Activated CD4-positive, alpha-beta T cell treated with anti-CD3 and anti-CD28 coated beads, Interleukin-2, amount 10 ng/mL, durations not matched to agents 24 days and 14 days (primary cell): ENCODE data around the gene CNNM2. TPM values are rescaled to one million over a fixed set of nuclear protein-coding genes. Genes with fewer than 3 reads are reported as not detected.

Experiments
- DNase-seq: peaks from one replicate; pipeline ENCODE4 v3.0.0; 2022
- H3K27ac Mint-ChIP-seq: one replicate; pipeline ENCODE4 v1.8.0; 2022; ENCODE audit warnings: mild to moderate bottlenecking, mixed read lengths
- H3K27me3 Mint-ChIP-seq: one replicate; pipeline ENCODE4 v1.8.0; 2022; ENCODE audit warnings: mixed read lengths
- H3K36me3 Mint-ChIP-seq: one replicate; pipeline ENCODE4 v1.8.0; 2022; ENCODE audit warnings: low read depth, mild to moderate bottlenecking, mixed read lengths
- H3K4me1 Mint-ChIP-seq: one replicate; pipeline ENCODE4 v1.8.0; 2021; ENCODE audit warnings: mixed read lengths
- H3K4me3 Mint-ChIP-seq: one replicate; pipeline ENCODE4 v1.8.0; 2022; ENCODE audit warnings: mild to moderate bottlenecking, moderate library complexity, mixed read lengths
- H3K9me3 Mint-ChIP-seq: one replicate; pipeline ENCODE4 v1.8.0; 2021; ENCODE audit warnings: mixed read lengths
- intact Hi-C: fragments of 100-400 bp; cut with micrococcal nuclease; formaldehyde crosslinking; loops from one replicate; pipeline ENCODE4 v1.15.1; 2023
- total RNA-seq: library from RNA; stranded (reverse); gene quantifications from 2 replicates; pipeline ENCODE4 v1.2.3, GENCODE V29; 2022

The CNNM2 gene
- total RNA-seq, 1 donor from 2014 or later: 5.6 TPM

GRCh38 chr10:102935939-102936605, 18.0 kb downstream of the CNNM2 start:
- H3K27me3 Mint-ChIP-seq: no peaks in the 10 kb centered on the region
- H3K4me1 Mint-ChIP-seq: peaks cover 11% of the 10 kb centered on the region
- peak overlapping the region; percentile 85 for H3K27ac Mint-ChIP-seq
- DNase-seq: no peak
- no peaks in the 10 kb centered on the region for H3K36me3 Mint-ChIP-seq
- H3K9me3 Mint-ChIP-seq: no peaks in the 10 kb centered on the region
- H3K4me3 Mint-ChIP-seq: peak overlapping the region; percentile 43
- intact Hi-C loops: loop anchor here (1.0 kb wide), 1 partner anchor 18 kb away; the partner anchor contains the start of gene CNNM2

GRCh38 chr10:102941401-102941800, 23.3 kb downstream of the CNNM2 start:
- Mint-ChIP-seq H3K9me3 (no peaks in the 10 kb centered on the region), H3K27ac (no peak overlapping the region), H3K4me3 (no peak overlapping the region), H3K27me3 (peaks cover 2% of the 10 kb centered on the region), H3K36me3 (no peaks in the 10 kb centered on the region), H3K4me1 (peaks cover 4% of the 10 kb centered on the region)
- DNase-seq: no peak
- intact Hi-C loops: no loop called here

GRCh38 chr10:102945449-102945848, 27.4 kb downstream of the CNNM2 start:
- Mint-ChIP-seq H3K27me3 (peaks cover 2% of the 10 kb centered on the region), H3K4me3 (no peak overlapping the region), H3K36me3 (no peaks in the 10 kb centered on the region), H3K9me3 (no peaks in the 10 kb centered on the region), H3K4me1 (no peaks in the 10 kb centered on the region), H3K27ac (no peak overlapping the region)
- intact Hi-C loops: no loop called here
- DNase-seq: no peak

GRCh38 chr10:102945962-102946361, 27.9 kb downstream of the CNNM2 start:
- H3K27me3 Mint-ChIP-seq: peaks cover 2% of the 10 kb centered on the region
- no peak overlapping the region for H3K27ac Mint-ChIP-seq
- H3K36me3 Mint-ChIP-seq: no peaks in the 10 kb centered on the region
- no peak for DNase-seq
- H3K4me1 Mint-ChIP-seq: no peaks in the 10 kb centered on the region
- H3K4me3 Mint-ChIP-seq: no peak overlapping the region
- intact Hi-C loops: no loop called here
- H3K9me3 Mint-ChIP-seq: no peaks in the 10 kb centered on the region

- Mint-ChIP-seq H3K27ac (no peak overlapping the region), H3K4me1 (no peaks in the 10 kb centered on the region), H3K9me3 (no peaks in the 10 kb centered on the region), H3K27me3 (peaks cover 2% of the 10 kb centered on the region), H3K4me3 (no peak overlapping the region), H3K36me3 (no peaks in the 10 kb centered on the region)
- intact Hi-C loops: no loop called here
- no peak for DNase-seq
Observed at GRCh38 chr10:102946992-102947391, 28.9 kb downstream of the CNNM2 start.

GRCh38 chr10:102948176-102948575, 30.1 kb downstream of the CNNM2 start:
- DNase-seq: no peak
- Mint-ChIP-seq H3K4me3 (no peak overlapping the region), H3K27me3 (peaks cover 2% of the 10 kb centered on the region), H3K27ac (no peak overlapping the region), H3K36me3 (no peaks in the 10 kb centered on the region), H3K9me3 (no peaks in the 10 kb centered on the region), H3K4me1 (no peaks in the 10 kb centered on the region)
- intact Hi-C loops: no loop called here

- no peak overlapping the region for H3K4me3 Mint-ChIP-seq
- H3K9me3 Mint-ChIP-seq: no peaks in the 10 kb centered on the region
- H3K4me1 Mint-ChIP-seq: no peaks in the 10 kb centered on the region
- no peak overlapping the region for H3K27ac Mint-ChIP-seq
- H3K27me3 Mint-ChIP-seq: peaks cover 2% of the 10 kb centered on the region
- intact Hi-C loops: no loop called here
- DNase-seq: no peak
- H3K36me3 Mint-ChIP-seq: no peaks in the 10 kb centered on the region
Observed at GRCh38 chr10:102948786-102949185, 30.7 kb downstream of the CNNM2 start.

GRCh38 chr10:102949916-102950315, 31.8 kb downstream of the CNNM2 start:
- Mint-ChIP-seq H3K27ac (no peak overlapping the region), H3K27me3 (peaks cover 2% of the 10 kb centered on the region), H3K4me1 (no peaks in the 10 kb centered on the region), H3K4me3 (no peak overlapping the region), H3K36me3 (no peaks in the 10 kb centered on the region), H3K9me3 (no peaks in the 10 kb centered on the region)
- intact Hi-C loops: no loop called here
- no peak for DNase-seq

GRCh38 chr10:102951316-102951715, 33.2 kb downstream of the CNNM2 start:
- intact Hi-C loops: no loop called here
- H3K27ac Mint-ChIP-seq: no peak overlapping the region
- H3K9me3 Mint-ChIP-seq: no peaks in the 10 kb centered on the region
- H3K36me3 Mint-ChIP-seq: no peaks in the 10 kb centered on the region
- H3K27me3 Mint-ChIP-seq: no peaks in the 10 kb centered on the region
- DNase-seq: no peak
- H3K4me1 Mint-ChIP-seq: no peaks in the 10 kb centered on the region
- H3K4me3 Mint-ChIP-seq: no peak overlapping the region

- no peaks in the 10 kb centered on the region for H3K4me1 Mint-ChIP-seq
- no peak for DNase-seq
- H3K9me3 Mint-ChIP-seq: no peaks in the 10 kb centered on the region
- no peaks in the 10 kb centered on the region for H3K36me3 Mint-ChIP-seq
- intact Hi-C loops: no loop called here
- H3K27me3 Mint-ChIP-seq: no peaks in the 10 kb centered on the region
- no peak overlapping the region for H3K27ac Mint-ChIP-seq
- H3K4me3 Mint-ChIP-seq: no peak overlapping the region
Observed at GRCh38 chr10:102959360-102959759, 41.3 kb downstream of the CNNM2 start.

- Mint-ChIP-seq H3K27me3 (peaks cover 1% of the 10 kb centered on the region), H3K9me3 (no peaks in the 10 kb centered on the region), H3K4me3 (no peak overlapping the region), H3K27ac (no peak overlapping the region), H3K4me1 (no peaks in the 10 kb centered on the region), H3K36me3 (no peaks in the 10 kb centered on the region)
- DNase-seq: no peak
- intact Hi-C loops: no loop called here
Observed at GRCh38 chr10:102960157-102960556, 42.1 kb downstream of the CNNM2 start.

- H3K4me1 Mint-ChIP-seq: no peaks in the 10 kb centered on the region
Observed at GRCh38 chr10:102962267-102962666, 44.2 kb downstream of the CNNM2 start.

GRCh38 chr10:102962951-102963755, 45.1 kb downstream of the CNNM2 start:
- Mint-ChIP-seq H3K4me1 (no peaks in the 10 kb centered on the region), H3K9me3 (no peaks in the 10 kb centered on the region), H3K36me3 (no peaks in the 10 kb centered on the region), H3K27ac (no peak overlapping the region), H3K27me3 (peaks cover 5% of the 10 kb centered on the region), H3K4me3 (no peak overlapping the region)
- intact Hi-C loops: no loop called here
- no peak for DNase-seq

More at GRCh38 chr10:102962267-102962666, 44.2 kb downstream of the CNNM2 start:
- Mint-ChIP-seq H3K9me3 (no peaks in the 10 kb centered on the region), H3K27ac (no peak overlapping the region), H3K4me3 (no peak overlapping the region), H3K36me3 (no peaks in the 10 kb centered on the region), H3K27me3 (peaks cover 5% of the 10 kb centered on the region)
- DNase-seq: no peak
- intact Hi-C loops: no loop called here

- Mint-ChIP-seq H3K4me3 (no peak overlapping the region), H3K4me1 (no peaks in the 10 kb centered on the region), H3K36me3 (no peaks in the 10 kb centered on the region), H3K27me3 (peaks cover 5% of the 10 kb centered on the region), H3K27ac (no peak overlapping the region), H3K9me3 (no peaks in the 10 kb centered on the region)
- no peak for DNase-seq
- intact Hi-C loops: no loop called here
Observed at GRCh38 chr10:102963756-102964025, 45.6 kb downstream of the CNNM2 start.
